SKM-1 (cell line): ENCODE results near the gene HERPUD1.

Experiments
- DNase-seq: peaks from one replicate; lab custom pipeline; 2025; ENCODE audit not compliant: unreplicated experiment; lab: John Stamatoyannopoulos, UW

HERPUD1 gene

DNA sequence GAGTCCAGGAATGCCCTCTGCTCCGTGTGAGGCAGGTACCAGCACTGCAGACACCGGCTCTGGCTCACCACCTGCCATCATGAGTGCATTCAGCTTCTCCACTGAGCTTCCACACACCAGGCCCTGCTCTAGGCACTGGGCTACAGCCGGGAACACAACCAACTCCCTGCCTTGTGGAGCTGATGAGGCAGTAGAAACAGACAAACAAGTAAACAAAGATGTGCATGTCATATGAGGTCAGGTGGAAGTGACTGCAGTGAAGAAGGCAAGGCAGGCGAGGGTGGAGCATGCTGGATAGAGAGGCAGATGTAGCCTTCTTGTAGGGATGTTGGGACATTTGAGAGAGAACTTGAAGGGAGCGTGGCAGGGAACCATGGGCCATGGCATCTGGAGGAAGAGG lies 62.4 kb downstream of the HERPUD1 start:
- DNase-seq, result no peak
